Measurements from ENCODE around the gene AGBL1.

The AGBL1 gene

DNA sequence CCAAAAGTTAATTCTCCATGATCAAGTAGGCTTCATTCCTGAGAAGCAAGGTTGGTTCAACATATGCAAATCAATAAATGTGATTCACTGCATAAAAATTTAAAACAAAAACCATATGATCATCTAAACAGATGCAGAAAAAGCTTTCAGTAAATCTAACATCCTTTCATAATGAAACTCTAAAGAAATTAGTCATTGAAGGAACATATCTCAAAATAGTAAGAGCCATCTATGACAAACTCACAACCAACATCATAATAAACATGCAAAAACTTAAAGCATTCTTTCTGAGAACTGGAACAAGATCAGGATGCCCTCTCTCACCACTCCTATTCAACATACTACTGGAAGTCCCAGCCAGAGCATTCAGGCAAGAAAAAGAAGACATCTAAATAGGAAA lies 254.1 kb downstream of the AGBL1 start:
- DNase-seq, result no peak

- DNase-seq, result no peak
These were observed 256.5 kb downstream of the AGBL1 start for GRCh38 chr15:86336051-86336788.

GRCh38 chr15:86337071-86337470 lies 257.4 kb downstream of the AGBL1 start:
- no peak for DNase-seq

GRCh38 chr15:86347245-86347644 lies 267.6 kb downstream of the AGBL1 start:
- DNase-seq, result no peak

GRCh38 chr15:86349565-86349964 lies 269.9 kb downstream of the AGBL1 start:
- DNase-seq, result no peak

DNA sequence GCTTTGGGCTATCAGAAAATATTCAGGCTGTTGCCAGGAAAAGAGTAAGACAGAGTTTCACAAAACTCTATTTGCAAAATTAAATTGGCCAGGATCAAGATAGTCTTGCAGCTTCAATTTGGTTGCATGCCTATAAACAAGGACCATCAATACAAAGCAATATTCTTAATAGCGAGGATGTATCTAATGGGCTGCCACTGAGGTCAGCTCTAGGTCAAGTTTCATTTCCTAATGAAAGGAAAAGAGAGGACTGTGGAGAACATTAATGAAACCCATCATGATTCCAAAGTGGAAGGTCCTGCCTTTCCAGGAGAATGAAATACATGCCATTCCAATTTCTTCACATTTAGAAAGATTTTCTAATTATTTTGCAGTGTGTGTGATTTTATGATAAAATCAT lies 273.5 kb downstream of the AGBL1 start:
- DNase-seq, result no peak

DNA sequence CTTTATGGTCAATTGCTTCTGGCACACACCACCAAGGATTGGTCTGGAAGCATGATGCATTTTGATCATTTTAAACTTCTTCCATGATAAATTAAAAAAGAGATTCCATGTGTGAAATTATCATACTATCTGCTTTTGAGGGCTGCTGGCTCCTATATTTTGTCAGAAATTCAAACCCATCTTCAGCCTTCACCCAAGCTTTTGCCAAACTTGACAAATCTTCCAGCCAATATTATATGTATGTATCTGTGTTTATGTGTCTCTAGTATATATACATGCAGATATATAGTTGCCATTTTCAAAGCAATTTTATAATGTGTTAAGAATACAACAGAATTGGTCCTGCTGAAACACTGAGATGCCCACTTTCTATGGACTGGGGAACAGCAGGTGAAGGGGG lies 275.7 kb downstream of the AGBL1 start:
- no peak for DNase-seq

DNA sequence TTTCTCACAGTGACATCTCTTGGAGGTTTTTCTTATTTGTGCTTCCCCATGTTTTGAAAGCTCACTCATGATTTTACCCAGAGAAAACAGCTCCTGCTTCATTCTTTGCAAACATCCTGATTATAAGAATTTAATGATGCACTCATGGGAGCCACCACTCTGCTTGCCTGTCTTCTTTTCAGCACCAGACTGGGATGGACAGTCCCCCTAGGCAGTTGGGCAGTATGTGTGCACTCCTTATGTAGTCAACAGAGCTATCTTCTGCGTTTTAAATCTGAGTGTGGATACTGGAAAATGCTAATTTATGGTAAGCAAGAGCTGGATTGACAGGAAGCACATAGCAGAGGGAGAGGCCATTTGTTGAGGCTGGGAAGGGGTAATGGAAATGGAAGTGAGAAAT lies 276.1 kb downstream of the AGBL1 start:
- no peak for DNase-seq

DNA sequence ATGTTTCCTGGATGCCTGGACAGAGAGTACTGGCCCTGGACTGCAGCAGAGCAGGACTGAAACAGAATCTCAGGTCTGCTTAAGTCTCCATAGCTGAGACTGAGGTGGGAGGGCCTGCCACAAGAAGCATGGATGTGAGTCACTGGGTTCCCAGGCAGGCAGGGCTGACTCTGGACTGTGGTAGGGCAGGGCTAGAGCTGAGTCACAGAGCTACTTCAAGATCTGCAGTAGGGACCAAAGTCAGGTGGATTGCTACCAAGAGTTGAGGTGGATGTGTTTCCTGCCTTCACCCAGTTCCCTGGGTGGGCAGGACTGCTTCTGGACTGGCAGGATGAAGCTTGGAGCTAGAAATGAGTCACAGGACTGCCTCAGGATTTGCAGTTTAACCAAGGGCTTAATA lies 282.9 kb downstream of the AGBL1 start:
- no peak for DNase-seq

- DNase-seq, result no peak
These were observed 293.5 kb downstream of the AGBL1 start for GRCh38 chr15:86373147-86373546.

DNA sequence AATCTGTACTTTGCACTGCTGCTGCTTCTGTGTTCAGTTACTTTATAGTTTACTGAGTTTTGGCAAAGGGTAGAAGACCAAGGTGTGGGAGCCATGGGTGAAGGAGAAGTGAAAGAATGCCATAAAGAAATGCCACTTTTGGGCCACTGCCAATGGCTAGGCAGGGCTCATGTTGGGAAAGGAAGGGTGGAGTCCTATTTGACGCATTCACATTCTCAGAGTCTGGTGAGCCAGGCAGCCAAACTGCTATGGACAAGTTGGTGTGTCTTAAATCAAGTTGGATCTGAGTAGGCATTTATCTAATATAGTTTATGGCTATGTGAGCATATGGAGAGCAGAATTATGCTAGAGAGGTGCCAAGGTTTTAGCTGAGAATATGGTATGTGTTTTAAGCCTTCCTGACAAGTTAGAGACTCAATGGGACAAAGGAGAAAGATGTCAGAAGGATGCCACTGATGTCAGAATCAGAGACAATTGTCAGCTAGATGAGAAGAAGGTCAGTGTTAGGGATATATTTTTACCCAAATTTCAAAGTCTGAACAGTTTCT lies 296.1 kb downstream of the AGBL1 start:
- DNase-seq, result no peak

GRCh38 chr15:86377914-86378313 lies 298.2 kb downstream of the AGBL1 start:
- DNase-seq, result no peak

GRCh38 chr15:86382341-86382740 lies 302.7 kb downstream of the AGBL1 start:
- no peak for DNase-seq

DNA sequence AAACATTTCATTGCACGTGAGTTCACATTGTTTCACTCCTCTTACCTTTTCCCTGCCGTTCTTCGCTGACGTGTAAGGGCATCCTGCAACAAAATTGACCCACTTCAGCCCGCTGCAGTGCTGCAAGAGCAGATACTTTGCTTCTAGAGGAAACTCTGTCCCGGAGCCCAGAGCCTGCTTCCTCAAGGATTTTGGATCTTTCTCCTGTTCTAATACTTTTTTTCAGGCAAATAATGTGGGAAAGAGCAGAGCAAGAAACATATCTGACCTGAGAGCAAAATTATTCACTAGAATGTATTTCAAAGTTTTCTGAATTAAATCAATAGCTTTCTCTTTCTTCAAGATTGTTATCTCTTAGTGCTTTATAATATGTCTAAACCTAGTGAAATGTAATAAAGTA lies 303.9 kb downstream of the AGBL1 start:
- no peak for DNase-seq

- no peak for DNase-seq
These were observed 304.5 kb downstream of the AGBL1 start for GRCh38 chr15:86384186-86384585.

- DNase-seq, result no peak
These were observed 312.6 kb downstream of the AGBL1 start for GRCh38 chr15:86392296-86392695.

GRCh38 chr15:86392874-86393273 lies 313.2 kb downstream of the AGBL1 start:
- no peak for DNase-seq

- no peak for DNase-seq
These were observed 315.2 kb downstream of the AGBL1 start for GRCh38 chr15:86394866-86395265.

- no peak for DNase-seq
These were observed 319.6 kb downstream of the AGBL1 start for GRCh38 chr15:86399041-86399954.

DNA sequence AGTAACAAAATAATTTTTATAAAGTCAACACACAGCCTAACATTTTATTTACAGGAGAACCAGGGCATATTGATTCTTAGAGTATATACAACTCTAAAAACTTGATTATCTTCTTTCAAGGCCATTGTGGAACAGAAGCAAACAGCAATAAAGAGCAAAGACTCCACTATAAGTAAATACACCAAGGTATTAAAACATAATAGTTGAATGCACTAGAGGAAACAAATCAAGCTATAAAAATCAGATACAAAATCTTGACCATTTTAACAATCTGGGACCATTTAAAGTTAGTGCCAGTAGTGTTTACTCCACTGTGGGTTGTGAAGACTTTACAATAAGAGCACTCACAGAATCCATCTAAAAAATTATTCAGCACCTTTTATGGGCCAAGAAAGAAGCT lies 323.6 kb downstream of the AGBL1 start:
- no peak for DNase-seq

DNA sequence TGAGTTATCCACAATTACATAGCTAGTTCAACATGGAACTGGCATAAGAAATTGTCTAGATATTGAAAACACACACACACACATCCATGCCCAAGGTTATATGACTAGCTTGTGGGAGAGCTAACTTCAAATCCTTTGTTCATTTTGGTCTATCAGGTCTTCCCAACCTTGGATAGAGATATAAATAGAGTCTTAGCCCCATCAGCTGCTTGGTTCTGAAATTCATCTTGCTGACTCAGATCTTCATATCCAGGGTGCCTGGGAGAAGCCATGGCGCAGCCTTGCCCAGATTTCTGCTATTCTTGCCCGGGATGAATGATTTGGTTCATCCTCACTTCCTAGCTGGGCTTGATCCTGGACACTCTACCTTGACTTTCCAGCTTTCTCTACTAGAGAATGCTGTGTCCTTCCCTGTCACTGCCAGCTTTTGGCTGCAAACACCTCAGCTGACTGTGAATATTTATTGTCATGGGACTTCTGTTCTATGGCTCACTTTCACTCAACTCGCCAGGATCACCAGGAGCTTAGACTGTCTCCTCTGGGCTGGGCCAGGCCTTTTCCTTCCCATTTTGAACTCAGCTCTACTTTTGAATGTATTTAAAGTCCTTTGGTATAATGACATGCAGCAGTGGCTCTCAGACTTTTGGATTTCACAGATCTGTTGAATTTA lies 324.4 kb downstream of the AGBL1 start:
- no peak for DNase-seq

DNA sequence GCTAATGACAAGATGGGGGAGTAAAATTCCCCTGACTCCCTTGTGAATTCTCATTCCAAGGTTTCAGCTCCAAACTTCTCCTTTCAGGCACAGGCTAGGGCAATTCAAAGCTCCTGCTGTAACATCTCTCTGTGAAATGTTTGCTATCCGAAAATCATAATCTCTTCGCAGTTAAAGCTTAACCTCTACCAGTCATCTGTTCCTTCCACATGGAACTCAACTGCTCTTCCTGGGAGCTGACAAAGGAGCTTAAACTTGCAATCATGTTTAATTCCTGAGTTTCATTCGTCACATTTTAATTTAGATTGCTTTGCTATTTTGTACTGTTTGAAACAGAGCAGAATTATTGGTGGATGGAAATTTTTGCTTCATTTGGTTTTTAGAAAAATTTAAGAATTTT lies 328.6 kb downstream of the AGBL1 start:
- no peak for DNase-seq

GRCh38 chr15:86411916-86412315 lies 332.2 kb downstream of the AGBL1 start:
- no peak for DNase-seq

Measured in NCI-H2029 treated with DMSO at 0.1 percent for 48 hours (cell line).